NCI-H2081 treated with DMSO at 0.1 percent for 48 hours (cell line): Measurements from ENCODE around the gene GALNT7.
"Not testable (repeated sequence)": the region's sequence is repeated elsewhere in the genome, so short reads cannot be mapped to it uniquely, and the experiment has no call there.

Source experiments
- DNase-seq: peaks from one replicate; lab custom pipeline; 2025; lab: John Stamatoyannopoulos, UW

The GALNT7 gene

GRCh38 chr4:173167758-173168395, 734 bp upstream of the GALNT7 start:
- no peak for DNase-seq

- no peak for DNase-seq
Measured at GRCh38 chr4:173169178-173169427, 492 bp downstream of the GALNT7 start.

- no peak for DNase-seq
Measured at GRCh38 chr4:173169428-173170181, 994 bp downstream of the GALNT7 start.

- DNase-seq, result no peak
Measured at GRCh38 chr4:173170182-173170778, 1.7 kb downstream of the GALNT7 start.

GRCh38 chr4:173171098-173171497, 2.5 kb downstream of the GALNT7 start:
- DNase-seq, result no peak

- DNase-seq, result no peak
Measured at GRCh38 chr4:173171987-173172386, 3.4 kb downstream of the GALNT7 start.

GRCh38 chr4:173174184-173174583, 5.6 kb downstream of the GALNT7 start:
- no peak for DNase-seq

GRCh38 chr4:173174594-173175012, 6.0 kb downstream of the GALNT7 start:
- DNase-seq, result no peak

- DNase-seq, result no peak
Measured at GRCh38 chr4:173176010-173176409, 7.4 kb downstream of the GALNT7 start.

- DNase-seq, result no peak
Measured at GRCh38 chr4:173177232-173177631, 8.6 kb downstream of the GALNT7 start.

GRCh38 chr4:173178144-173178543, 9.5 kb downstream of the GALNT7 start:
- DNase-seq, result no peak

GRCh38 chr4:173181848-173182247, 13.2 kb downstream of the GALNT7 start:
- DNase-seq, result no peak

- DNase-seq, result no peak
Measured at GRCh38 chr4:173182403-173182802, 13.8 kb downstream of the GALNT7 start.

GRCh38 chr4:173183659-173184247, 15.1 kb downstream of the GALNT7 start:
- not testable (repeated sequence) for DNase-seq

- DNase-seq, result no peak
Measured at GRCh38 chr4:173185847-173186510, 17.4 kb downstream of the GALNT7 start.

GRCh38 chr4:173187732-173188131, 19.1 kb downstream of the GALNT7 start:
- DNase-seq, result no peak

GRCh38 chr4:173188648-173189047, 20.0 kb downstream of the GALNT7 start:
- no peak for DNase-seq

GRCh38 chr4:173189117-173189693, 20.6 kb downstream of the GALNT7 start:
- no peak for DNase-seq

GRCh38 chr4:173191623-173192041, 23.0 kb downstream of the GALNT7 start:
- DNase-seq, result no peak

- no peak for DNase-seq
Measured at GRCh38 chr4:173192375-173193162, 24.0 kb downstream of the GALNT7 start.

- no peak for DNase-seq
Measured at GRCh38 chr4:173194157-173194556, 25.5 kb downstream of the GALNT7 start.
